HUES64 (cell line): ENCODE results near the gene UHRF2.

Experiments used
- H3K27ac ChIP-seq: 2 replicates; pipeline ENCODE4 v1.7.0; 2013; ENCODE audit warnings: low read depth, low read length, inconsistent platforms
- H3K27me3 ChIP-seq: 2 replicates; pipeline ENCODE4 v1.6.1; 2013; ENCODE audit warnings: mild to moderate bottlenecking, low read length; ENCODE audit not compliant: insufficient read depth
- H3K36me3 ChIP-seq: 2 replicates; pipeline ENCODE4 v1.6.1; 2013; ENCODE audit warnings: mild to moderate bottlenecking, low read length; ENCODE audit not compliant: insufficient read depth
- H3K4me1 ChIP-seq: 2 replicates; pipeline ENCODE4 v1.6.1; 2013; ENCODE audit warnings: mild to moderate bottlenecking, low read length, moderate library complexity; ENCODE audit not compliant: insufficient read depth
- H3K4me3 ChIP-seq: 2 replicates; pipeline ENCODE4 v1.5.1; 2013; ENCODE audit warnings: mild to moderate bottlenecking, low read length, moderate library complexity
- H3K9ac ChIP-seq: 2 replicates; pipeline ENCODE4 v1.6.1; 2013; ENCODE audit warnings: mild to moderate bottlenecking, low read depth, low read length
- H3K9me3 ChIP-seq: 2 replicates; pipeline ENCODE4 v1.6.1; 2013; ENCODE audit warnings: low read depth, low read length; ENCODE audit not compliant: insufficient read depth
- WGBS: fragments of 150-250, 120-280 bp; methylation state at CpG from one replicate; pipeline ENCODE4 v1.1.7; 2013; ENCODE audit warnings: missing lambda C conversion rate; 5-methylcytosine and 5-hydroxymethylcytosine counted together

The UHRF2 gene

DNA sequence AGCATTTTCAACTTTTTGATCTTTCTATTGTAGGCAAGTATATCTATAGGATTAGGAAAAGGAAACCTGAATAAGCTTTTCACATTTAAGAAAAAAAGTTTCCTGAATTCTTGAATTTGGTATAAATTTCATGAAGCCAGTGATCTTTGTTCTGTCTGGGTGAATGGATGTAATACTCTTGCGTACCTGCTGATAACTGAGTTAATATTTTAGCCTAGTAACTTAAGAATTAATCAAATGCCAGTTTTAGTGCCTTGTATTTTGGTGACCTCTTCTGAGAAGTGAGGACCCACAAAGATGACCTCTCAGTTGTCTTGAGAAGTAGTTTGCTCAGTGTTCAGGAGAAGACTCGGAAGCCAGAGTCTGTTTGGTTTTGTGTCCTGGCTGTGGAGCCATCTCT is 77.9 kb downstream of the UHRF2 start:
- Histone ChIP-seq H3K9me3 (no peaks in the 10 kb centered on the region), H3K4me3 (no peak overlapping the region), H3K36me3 (peaks cover 76% of the 10 kb centered on the region), H3K27me3 (no peaks in the 10 kb centered on the region), H3K27ac (no peak overlapping the region), H3K9ac (no peak overlapping the region), H3K4me1 (no peaks in the 10 kb centered on the region)
- 100% methylated on average over 2 of the region's 2 CpGs for WGBS

DNA sequence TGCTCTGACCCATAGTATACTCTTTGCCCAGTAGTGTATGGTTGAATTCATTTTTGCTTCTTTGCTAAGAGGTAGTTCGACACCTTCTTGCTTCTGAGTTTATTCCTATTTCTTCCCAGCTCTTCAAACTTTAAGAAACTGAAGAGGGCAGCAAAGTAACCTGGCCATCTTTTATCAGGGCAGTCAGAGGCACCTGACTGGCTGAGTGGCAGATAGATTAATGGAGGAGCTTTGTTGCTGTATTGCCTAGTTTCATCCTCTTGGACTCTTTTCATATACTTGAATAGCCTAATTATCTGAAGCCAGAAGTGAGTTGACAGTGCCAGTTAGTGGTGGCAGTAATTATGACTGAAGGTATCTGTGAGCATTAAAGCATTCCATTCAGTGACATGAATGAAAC is 82.5 kb downstream of the UHRF2 start:
- 100% methylated on average over 1 of the region's 1 CpG for WGBS
- no peak overlapping the region for H3K27ac ChIP-seq
- H3K4me1 ChIP-seq, result no peaks in the 10 kb centered on the region
- no peak overlapping the region for H3K9ac ChIP-seq
- H3K4me3 ChIP-seq, result no peak overlapping the region
- no peaks in the 10 kb centered on the region for H3K27me3 ChIP-seq
- H3K36me3 ChIP-seq, result peaks cover 75% of the 10 kb centered on the region
- H3K9me3 ChIP-seq, result no peaks in the 10 kb centered on the region

DNA sequence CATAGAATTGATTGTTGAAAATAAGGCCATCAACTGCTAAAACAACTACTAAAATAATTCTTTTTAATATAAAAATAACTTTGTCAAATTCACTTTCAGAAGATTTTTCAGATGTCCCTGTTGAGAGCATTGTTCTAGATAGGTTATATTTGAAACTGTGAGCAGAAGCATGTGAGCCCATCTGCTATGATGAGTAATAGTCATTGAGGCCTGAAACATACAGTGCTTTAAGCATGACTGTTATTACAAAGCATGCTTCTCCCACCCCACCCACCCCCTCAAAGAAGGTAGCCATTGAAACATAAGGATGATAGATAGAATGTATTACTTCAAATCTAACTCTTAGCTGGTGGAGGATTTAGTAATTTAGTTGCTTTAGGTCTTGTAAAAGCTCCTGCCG is 86.0 kb downstream of the UHRF2 start:
- no peak overlapping the region for H3K27ac ChIP-seq
- WGBS, result 100% methylated on average over 1 of the region's 1 CpG
- no peaks in the 10 kb centered on the region for H3K27me3 ChIP-seq
- no peak overlapping the region for H3K4me3 ChIP-seq
- H3K9me3 ChIP-seq, result no peaks in the 10 kb centered on the region
- no peak overlapping the region for H3K9ac ChIP-seq
- no peaks in the 10 kb centered on the region for H3K4me1 ChIP-seq
- peaks cover 90% of the 10 kb centered on the region for H3K36me3 ChIP-seq

DNA sequence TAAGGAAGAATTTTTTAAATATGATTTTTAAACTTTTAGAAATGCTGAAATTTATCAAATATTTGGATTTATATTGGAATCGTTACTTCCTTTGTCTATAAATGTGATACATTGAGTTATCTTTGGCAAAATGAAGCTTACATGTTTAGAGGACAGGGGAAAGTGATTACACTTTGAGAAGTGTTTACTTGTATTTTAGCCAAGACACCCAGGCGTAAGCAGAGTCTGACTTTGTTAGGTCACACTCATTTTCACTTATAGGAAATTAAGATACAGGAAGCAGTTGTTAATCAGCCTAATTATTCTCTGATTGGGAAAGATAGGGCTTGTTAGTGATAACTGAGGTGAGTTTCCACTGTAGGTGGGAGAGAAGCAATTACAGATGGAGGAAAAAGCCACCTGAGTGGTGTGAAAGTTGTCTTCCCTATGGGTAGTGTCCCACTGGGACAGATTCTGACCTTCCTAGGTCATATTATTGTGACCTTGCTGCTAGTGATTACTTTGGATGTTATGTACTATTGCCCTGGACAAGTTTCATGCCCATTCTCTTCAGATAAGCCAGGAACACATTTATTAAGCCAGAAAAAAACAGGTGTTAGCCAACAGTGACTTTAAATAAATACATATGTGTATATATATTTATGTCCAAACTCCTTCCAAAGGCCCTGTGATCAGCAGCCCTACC is 88.7 kb downstream of the UHRF2 start:
- peaks cover 2% of the 10 kb centered on the region; the same call in 1 of the 2 replicates for H3K4me1 ChIP-seq
- H3K9ac ChIP-seq, result no peak overlapping the region
- no peak overlapping the region for H3K27ac ChIP-seq
- no peak overlapping the region for H3K4me3 ChIP-seq
- WGBS, result 91% methylated on average over 2 of the region's 2 CpGs
- H3K36me3 ChIP-seq, result peaks cover 96% of the 10 kb centered on the region
- H3K27me3 ChIP-seq, result no peaks in the 10 kb centered on the region
- H3K9me3 ChIP-seq, result no peaks in the 10 kb centered on the region

DNA sequence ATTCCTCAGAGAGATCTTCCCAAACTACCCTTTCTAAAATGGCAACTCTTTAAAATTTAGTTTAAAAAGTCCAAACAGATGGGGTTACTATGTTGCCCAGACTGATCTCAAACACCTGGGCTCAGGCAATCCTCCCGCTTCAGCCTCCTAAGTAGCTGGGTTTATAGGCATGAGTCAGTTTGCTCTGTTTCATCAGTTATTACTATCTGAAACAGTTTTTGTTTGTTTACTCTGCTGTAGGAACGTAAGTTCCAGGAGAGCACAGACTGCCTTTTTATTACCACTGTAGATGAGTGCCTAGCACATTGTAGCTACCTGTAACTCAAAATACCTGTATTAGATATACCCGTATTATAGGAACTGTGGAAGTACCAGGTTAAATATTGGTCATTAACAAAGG is 89.4 kb downstream of the UHRF2 start:
- Histone ChIP-seq H3K27ac (no peak overlapping the region), H3K36me3 (peaks cover 94% of the 10 kb centered on the region), H3K9me3 (no peaks in the 10 kb centered on the region), H3K4me3 (no peak overlapping the region), H3K4me1 (peaks cover 5% of the 10 kb centered on the region; the same call in 1 of the 2 replicates), H3K9ac (no peak overlapping the region), H3K27me3 (no peaks in the 10 kb centered on the region)
- WGBS, result 93% methylated on average over 2 of the region's 3 CpGs

DNA sequence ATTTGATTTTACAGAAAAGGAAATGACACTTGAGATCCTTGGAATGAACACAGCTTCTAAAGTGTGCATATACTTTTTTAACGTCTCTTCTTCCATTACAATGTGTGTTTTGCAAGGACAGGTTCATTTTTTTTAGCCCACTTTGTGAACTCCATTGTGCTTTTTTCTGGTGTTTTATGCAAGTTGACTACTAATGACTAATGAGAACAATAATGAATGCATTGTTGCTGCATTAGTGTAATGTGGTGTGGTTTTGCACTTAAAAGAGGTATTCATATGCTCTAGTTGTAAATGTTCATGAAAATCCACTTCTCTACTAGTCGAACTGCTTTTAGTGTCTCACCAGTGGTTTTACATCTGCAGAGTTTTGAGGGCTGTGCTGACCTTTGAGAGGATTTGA is 93.6 kb downstream of the UHRF2 start:
- Histone ChIP-seq H3K9me3 (no peaks in the 10 kb centered on the region), H3K4me3 (no peak overlapping the region), H3K27me3 (no peaks in the 10 kb centered on the region), H3K27ac (no peak overlapping the region), H3K4me1 (peaks cover 5% of the 10 kb centered on the region; the same call in 1 of the 2 replicates), H3K9ac (no peak overlapping the region), H3K36me3 (peaks cover 62% of the 10 kb centered on the region)
- 90% methylated on average over 2 of the region's 2 CpGs for WGBS

DNA sequence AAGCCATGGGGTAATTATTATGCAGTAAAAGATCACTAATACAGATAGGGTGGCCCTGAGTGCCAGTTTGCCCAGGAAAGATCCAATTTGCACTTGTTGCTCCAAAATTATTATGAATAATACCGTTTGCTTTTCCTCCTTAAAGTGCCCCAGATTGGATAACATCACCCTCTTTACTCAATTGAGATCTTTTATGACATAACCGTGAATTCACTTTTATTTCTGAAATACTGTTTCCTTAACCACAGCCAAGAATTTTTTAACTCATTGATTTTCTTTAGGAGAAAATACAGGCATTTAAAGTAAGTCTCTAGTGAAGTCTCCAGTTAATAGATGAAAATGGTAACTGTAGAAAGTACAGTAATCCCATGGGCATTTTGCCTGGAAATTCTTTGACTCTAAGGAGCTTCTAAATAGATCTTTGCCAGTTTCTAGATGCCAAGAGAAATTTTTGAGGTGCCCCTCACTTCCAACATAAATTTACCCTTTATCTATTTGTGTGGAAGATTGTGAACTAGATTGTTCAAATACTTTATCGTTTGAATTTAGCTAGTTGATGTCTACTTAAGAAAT is 99.2 kb downstream of the UHRF2 start:
- 93% methylated on average over 2 of the region's 3 CpGs for whole genome bisulfite sequencing
- Histone ChIP-seq H3K4me3 (no peak overlapping the region), H3K9ac (no peak overlapping the region), H3K9me3 (no peaks in the 10 kb centered on the region), H3K36me3 (peaks cover 9% of the 10 kb centered on the region; the same call in 1 of the 2 replicates), H3K4me1 (no peaks in the 10 kb centered on the region), H3K27me3 (no peaks in the 10 kb centered on the region), H3K27ac (no peak overlapping the region)

DNA sequence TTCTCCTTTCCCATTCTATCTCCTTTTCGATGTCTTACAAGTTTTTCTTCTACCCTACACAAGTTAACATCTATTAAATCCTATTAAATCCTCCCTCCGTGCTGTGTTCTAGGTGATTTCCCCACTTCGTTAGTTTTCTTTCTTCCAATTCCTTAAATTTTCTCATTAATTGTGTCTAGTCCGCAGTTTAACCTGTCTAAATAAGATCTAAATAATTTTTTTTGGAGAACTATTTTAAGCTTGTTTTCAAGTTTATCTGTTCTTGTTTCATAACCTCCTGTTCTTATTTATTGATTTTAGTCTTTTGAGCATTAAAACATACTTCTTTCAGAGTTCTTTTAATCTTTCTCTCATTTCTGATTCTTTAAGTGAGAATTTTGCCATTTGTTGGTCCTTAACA is 109.3 kb downstream of the UHRF2 start:
- Histone ChIP-seq H3K36me3 (no peaks in the 10 kb centered on the region), H3K4me3 (no peak overlapping the region), H3K9me3 (peaks cover 4% of the 10 kb centered on the region; the same call in 1 of the 2 replicates), H3K9ac (no peak overlapping the region), H3K27me3 (no peaks in the 10 kb centered on the region), H3K27ac (no peak overlapping the region), H3K4me1 (no peaks in the 10 kb centered on the region; the same call in 1 of the 2 replicates)
- WGBS, result 95% methylated on average over 3 of the region's 4 CpGs

DNA sequence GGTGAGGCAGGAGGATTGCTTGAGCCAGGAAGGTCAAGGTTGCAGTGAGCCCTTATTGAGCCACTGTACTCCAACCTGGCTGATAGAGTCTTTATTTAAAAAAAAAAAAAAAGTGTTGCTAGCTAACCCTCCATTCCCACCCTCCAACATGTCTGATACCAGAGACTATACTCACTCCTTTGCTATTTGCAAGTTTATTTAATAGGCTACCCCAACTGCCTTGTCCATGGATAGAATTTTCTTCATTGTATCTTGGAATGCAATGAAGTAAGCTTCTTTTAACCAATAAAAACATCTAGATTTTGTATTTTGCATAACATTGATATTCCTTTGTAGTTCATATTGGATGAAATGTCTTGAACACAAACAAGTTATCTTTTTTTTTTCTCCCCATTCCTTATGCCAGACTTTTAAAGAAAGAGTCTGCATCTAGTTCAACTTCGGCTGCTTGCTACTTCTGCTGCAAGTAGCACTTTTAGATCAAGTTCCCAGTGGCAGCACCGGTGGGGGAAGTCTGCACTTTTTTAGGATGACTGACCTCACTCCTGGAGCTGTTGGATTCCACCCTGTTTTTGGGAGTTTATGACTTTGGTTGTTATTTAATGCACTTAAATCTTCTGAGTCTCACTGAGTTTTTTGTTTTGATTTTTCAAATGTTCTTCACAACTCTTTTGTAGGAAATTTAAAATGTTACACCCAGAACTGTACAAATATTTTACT is 112.5 kb downstream of the UHRF2 start:
- Histone ChIP-seq H3K27ac (no peak overlapping the region), H3K36me3 (no peaks in the 10 kb centered on the region), H3K4me3 (no peak overlapping the region), H3K4me1 (no peaks in the 10 kb centered on the region; the same call in 1 of the 2 replicates), H3K9ac (no peak overlapping the region), H3K27me3 (no peaks in the 10 kb centered on the region), H3K9me3 (peaks cover 4% of the 10 kb centered on the region; the same call in 1 of the 2 replicates)
- 91% methylated on average over 2 of the region's 2 CpGs for WGBS

DNA sequence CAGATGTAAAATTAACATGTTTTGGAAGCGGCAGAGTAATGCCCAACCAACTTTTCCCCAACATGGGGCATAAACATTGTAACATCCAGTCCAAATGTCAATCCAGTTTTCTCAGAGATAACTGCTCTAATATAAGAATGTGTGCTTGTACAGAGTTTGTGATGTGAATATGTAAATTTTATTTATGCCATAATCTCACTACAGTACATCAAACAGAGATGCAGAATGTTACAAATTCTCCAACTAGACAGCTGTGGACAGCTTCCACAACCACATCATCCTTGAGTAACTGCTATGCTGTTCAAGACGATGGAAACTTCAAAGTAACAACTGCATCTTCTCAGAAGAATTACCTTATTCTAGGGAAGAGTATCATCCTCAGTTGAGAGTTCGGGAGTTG is 122.6 kb downstream of the UHRF2 start:
- H3K9ac ChIP-seq, result no peak overlapping the region
- no peak overlapping the region for H3K27ac ChIP-seq
- no peaks in the 10 kb centered on the region for H3K4me1 ChIP-seq
- no peak overlapping the region for H3K4me3 ChIP-seq
- 97% methylated on average over 3 of the region's 3 CpGs for WGBS
- no peaks in the 10 kb centered on the region for H3K27me3 ChIP-seq
- H3K9me3 ChIP-seq, result no peaks in the 10 kb centered on the region
- H3K36me3 ChIP-seq, result peaks cover 72% of the 10 kb centered on the region

DNA sequence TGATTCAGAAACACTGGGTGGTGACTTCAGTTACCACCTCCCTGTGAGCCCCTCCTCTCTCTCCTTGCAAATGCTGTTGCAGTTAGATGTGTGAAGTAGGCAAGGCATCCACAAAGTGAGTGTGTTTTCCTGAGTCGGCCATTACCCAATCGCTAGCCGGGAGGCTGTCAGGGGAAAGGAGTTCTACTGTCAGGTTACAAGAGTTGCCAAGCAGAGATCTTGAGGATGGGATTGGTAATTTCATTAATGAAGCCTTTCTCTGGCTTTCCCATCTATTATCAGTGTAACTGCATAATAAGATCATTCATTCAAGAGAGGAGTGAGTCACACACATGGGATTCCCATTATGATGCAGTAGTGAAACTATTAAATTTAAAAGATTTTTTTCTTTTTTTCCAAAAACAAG is 125.7 kb downstream of the UHRF2 start:
- Histone ChIP-seq H3K27ac (no peak overlapping the region), H3K27me3 (no peaks in the 10 kb centered on the region), H3K9me3 (no peaks in the 10 kb centered on the region), H3K36me3 (peaks cover 67% of the 10 kb centered on the region), H3K9ac (no peak overlapping the region), H3K4me1 (no peaks in the 10 kb centered on the region), H3K4me3 (no peak overlapping the region)
- WGBS, result 85% methylated on average over 3 of the region's 3 CpGs
